EL (cell line): ENCODE measurements around the gene P2RX1.
A peak's percentile ranks its signal among the peaks of the same experiment; 100 is the strongest.

ENCODE experiments used
- DNase-seq: peaks from one replicate; pipeline ENCODE4 v3.0.0-alpha.2; 2016

The P2RX1 gene

GRCh38 chr17:3923466-3924190 lies 7.4 kb upstream of the P2RX1 start:
- no peak for DNase-seq

DNA sequence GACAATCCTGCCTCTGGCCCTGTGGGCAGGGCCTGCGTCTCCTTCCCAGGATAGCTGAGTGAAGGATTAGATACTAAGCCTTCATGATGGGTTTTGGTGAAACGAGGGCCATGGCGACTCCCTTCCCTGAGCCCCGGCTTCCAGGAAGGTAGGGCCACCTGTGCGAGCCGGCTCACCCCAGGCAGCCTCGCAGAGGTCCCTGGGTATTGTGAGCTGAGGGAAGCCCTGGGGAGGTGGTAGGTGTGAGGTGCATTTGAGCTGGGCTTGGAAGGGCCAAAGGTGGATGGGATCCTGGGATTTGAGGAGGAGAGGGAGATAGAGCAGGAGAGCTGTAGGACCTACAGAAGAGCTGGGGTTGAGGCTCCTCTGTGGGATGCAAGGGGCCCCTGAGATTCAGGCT lies 6.5 kb upstream of the P2RX1 start:
- no peak for DNase-seq

DNA sequence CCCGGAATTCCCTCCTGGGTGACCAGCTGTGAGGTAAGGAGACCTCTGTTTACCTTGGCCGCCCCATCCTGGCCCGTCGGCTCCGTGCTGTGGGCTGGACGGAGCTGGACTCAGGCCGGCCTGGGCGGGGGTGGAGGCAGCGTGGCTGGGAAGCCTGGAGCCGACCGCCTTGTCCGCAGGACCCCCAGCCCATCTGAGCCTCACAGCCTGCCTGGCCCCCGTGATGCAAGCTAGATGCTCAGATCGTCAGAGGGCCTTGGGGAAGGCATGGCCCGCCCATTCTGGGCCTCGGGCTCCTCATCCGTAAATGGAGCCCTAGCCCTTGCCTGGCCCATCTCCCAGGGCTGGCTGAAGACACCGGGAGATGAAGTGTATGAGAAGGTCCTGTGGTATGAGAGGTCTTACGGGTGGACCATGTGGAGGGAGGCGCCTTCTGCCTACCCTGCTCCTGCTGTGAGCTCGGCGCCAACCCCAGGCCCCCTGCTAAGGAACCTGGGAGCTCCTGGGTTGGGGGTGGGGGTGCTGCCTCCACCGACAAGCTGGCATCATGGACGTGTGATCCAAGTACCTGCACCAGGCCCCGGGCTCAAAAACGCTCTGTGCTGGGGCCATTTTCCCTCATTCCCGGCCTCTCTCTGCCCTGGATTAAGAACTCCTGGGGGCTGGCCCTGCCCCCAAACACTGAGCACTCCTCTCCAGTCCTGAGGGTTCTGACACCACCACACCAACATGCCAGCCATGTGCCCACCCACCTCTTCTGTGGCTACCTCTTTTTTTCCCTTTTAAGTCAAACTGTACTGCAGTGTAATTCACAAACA lies 5.4 kb upstream of the P2RX1 start:
- no peak for DNase-seq

- no peak for DNase-seq
Measured at GRCh38 chr17:3921006-3921405, 4.7 kb upstream of the P2RX1 start.

DNA sequence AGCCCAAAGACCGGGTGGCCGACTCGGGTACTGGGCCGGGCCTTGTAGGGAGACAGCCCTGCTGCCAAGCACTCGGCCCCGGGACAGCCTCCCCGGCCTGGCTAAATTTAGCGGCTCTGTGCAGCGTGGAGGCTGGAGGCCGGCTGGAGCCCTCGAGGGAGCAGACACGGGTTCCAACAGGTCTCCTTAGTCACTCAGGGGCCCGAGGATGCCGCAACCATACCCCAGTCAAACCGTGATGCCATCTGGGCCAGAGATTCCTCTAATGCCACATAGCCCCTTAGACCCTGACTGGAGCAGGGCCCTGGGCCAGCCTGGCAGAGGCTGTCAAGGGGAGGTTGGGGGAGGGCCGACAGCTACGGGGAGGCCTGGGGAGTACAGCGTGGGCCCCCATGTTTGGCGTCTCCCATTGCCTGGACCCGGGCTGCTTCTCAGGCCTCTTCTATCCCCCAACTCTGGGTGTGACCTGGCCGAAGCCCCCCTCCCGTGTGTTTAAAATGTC lies 2.9 kb upstream of the P2RX1 start:
- no peak for DNase-seq

- no peak for DNase-seq
Measured at GRCh38 chr17:3918372-3919122, 2.3 kb upstream of the P2RX1 start.

- DNase-seq, result peak; percentile 31
Measured at GRCh38 chr17:3917391-3917931, 1.2 kb upstream of the P2RX1 start.

GRCh38 chr17:3916825-3917224 lies 560 bp upstream of the P2RX1 start:
- no peak for DNase-seq

DNA sequence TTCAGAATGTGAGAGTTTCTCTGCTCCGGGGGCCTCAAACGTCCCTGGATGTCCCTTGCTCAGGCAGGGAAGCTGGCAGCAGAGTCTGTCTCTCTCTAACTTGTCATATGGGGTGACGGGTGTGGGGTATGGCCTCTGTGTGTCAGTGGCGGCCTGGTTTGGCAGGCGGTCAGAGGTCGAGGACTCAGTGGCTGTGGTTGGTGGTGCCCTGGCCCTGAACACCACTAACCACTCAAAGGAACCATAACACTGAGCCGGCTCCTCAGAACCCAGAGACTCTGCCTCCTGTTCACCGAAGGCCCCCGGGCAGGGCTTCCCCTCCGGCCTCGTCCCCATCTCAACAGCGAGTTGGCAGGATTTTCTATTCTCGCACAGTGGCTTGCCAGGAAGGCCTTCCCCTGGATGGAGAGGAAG lies 677 bp downstream of the P2RX1 start:
- DNase-seq, result no peak

DNA sequence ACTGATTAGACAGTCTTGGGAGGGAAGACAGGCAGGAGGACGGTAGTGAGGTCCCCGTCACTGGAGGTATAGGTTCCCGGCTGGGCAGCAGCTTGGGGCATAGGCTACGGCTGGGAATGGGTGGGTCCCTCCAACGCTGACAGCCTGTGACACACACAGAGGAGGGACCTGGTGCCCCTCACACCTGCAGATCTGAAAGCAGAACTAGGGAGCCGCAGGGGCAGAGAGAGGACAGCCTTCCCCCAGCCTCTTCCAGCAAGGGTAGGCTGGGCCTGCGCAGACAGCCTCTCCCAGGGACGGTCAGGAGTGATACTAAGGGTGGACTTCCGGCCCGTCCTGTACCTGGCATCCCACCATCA lies 2.0 kb downstream of the P2RX1 start:
- DNase-seq, result no peak

- peak; percentile 78 for DNase-seq
Measured at GRCh38 chr17:3913531-3914311, 2.5 kb downstream of the P2RX1 start.

GRCh38 chr17:3912827-3913226 lies 3.4 kb downstream of the P2RX1 start:
- no peak for DNase-seq

- no peak for DNase-seq
Measured at GRCh38 chr17:3911271-3912053, 4.8 kb downstream of the P2RX1 start.

DNA sequence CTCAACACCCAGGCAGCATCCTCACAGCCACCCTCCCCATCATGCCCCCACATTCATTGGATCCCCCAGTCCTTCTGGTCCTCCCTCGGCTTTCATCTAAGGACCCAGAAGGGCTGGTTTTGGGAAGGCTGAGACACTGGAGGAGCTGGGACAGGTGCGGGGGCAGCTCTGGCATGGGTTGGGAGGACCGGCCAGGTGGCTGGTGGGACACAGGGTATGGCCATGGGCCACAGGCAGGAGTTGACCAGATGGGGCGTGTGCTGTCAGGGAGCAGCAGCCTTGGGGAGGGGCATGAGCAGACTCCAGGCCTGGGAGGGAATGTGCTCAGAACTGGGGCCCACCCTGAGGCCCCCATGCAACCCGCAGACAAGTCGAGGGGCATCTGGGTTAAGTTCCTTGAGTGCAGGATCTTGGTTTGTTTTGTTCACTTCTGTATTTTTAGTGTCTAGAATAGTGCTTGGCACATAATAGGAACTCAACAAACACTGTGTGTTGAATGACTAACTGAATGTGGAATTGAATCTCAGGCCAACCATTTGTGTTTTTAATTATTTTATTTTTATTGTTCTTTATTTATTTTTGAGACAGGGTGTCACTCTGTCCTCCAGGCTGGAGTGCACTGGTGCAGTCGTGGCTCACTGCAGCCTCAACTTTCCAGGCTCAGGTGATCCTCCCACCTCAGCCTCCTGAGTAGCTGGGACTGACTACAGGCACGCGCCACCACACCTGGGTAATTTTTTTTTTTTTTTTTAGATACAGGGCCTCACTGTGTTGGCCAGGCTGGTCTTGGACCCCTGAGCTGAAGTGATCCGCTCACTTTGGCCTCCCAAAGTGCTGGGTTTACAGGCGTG lies 5.6 kb downstream of the P2RX1 start:
- DNase-seq, result no peak

DNA sequence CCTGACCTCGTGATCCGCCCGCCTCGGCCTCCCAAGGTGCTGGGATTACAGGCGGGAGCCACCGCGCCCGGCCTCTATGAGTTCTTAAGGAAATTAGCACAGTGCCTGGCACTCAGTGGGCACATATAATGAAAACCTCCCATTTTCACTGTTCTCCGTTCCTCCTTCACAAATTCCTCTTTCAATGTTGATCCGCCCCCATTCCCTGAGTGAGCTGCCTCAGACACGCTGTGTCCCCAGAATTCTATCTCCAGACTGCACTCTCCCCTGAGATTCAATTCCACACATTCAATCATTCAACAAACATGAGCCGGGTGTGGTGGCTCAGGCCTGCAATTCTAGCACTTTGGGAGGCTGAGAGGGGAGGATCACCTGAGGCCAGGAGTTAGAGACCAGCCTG lies 7.0 kb downstream of the P2RX1 start:
- no peak for DNase-seq

GRCh38 chr17:3907483-3908216 lies 8.6 kb downstream of the P2RX1 start:
- DNase-seq, result no peak

GRCh38 chr17:3906881-3907280 lies 9.4 kb downstream of the P2RX1 start:
- DNase-seq, result no peak

GRCh38 chr17:3905017-3905520 lies 11.2 kb downstream of the P2RX1 start:
- no peak for DNase-seq

GRCh38 chr17:3904501-3904900 lies 11.8 kb downstream of the P2RX1 start:
- no peak for DNase-seq

- no peak for DNase-seq
Measured at GRCh38 chr17:3903881-3904290, 12.4 kb downstream of the P2RX1 start.
